Endothelial cell of umbilical vein (primary cell): ENCODE data around the gene CIROP. TPM values are rescaled to one million over a fixed set of nuclear protein-coding genes. Genes with fewer than 3 reads are reported as not detected.
A peak's percentile ranks its signal among the peaks of the same experiment; 100 is the strongest.

Experiments
- BruUV-seq: library from RNA; stranded (reverse); fragments of 400-500 nt; replicated peaks from 2 replicates; lab custom pipeline; 2021; lab: Mats Ljungman, UMichigan
- CTCF ChIA-PET: fragments of 300-600, 350-600 bp; sonication (Branson Sonifier 250); formaldehyde crosslinking; loops from one replicate; lab custom pipeline; 2021; ENCODE audit warnings: antibody characterized with exemption, inconsistent platforms; lab: Charles Lee
- POLR2A ChIA-PET: fragments of 300-600, 350-600 bp; sonication (Branson Sonifier 250); formaldehyde crosslinking; loops from one replicate; lab custom pipeline; 2021; ENCODE audit warnings: antibody characterized with exemption, inconsistent platforms; lab: Charles Lee
- DNase-seq: peaks from one replicate; pipeline ENCODE4 v3.0.0-alpha.2; 2011; ENCODE audit warnings: low read depth, low spot score
- FAIRE-seq: peaks from 2 replicates; lab custom pipeline; 2011; peaks lifted over from hg19 to GRCh38; lab: Jason Lieb, UNC
- H2AFZ ChIP-seq: 2 replicates; pipeline ENCODE4 v1.6.0; 2012; ENCODE audit warnings: low read depth, low read length, control low read depth, inconsistent platforms
- H3K27ac ChIP-seq: 2 replicates; pipeline ENCODE4 v1.5.1; 2011; ENCODE audit warnings: low read depth, mild to moderate bottlenecking, control low read depth, low read length, moderate library complexity; ENCODE audit not compliant: insufficient read depth
- H3K27me3 ChIP-seq, 2 experiments: 2 replicates each; pipeline versions ENCODE4 v1.6.0 to v1.6.1; 2011; ENCODE audit warnings: low read length in 2 of 2, mixed read lengths in 1 of 2; ENCODE audit not compliant: control insufficient read depth in 2 of 2, insufficient read depth in 2 of 2
- H3K36me3 ChIP-seq, 2 experiments: 2 replicates in 1 of 2; 3 replicates in 1 of 2; pipeline ENCODE4 v1.5.1; 2011; ENCODE audit warnings: low read length in 2 of 2, mild to moderate bottlenecking in 1 of 2, moderate library complexity in 1 of 2; ENCODE audit not compliant: control insufficient read depth in 2 of 2, insufficient read depth in 2 of 2; ENCODE audit errors: extremely low read depth in 1 of 2
- H3K4me1 ChIP-seq: 3 replicates; pipeline ENCODE4 v1.5.1; 2011; ENCODE audit warnings: mild to moderate bottlenecking, low read length; ENCODE audit not compliant: control insufficient read depth, insufficient read depth; ENCODE audit errors: extremely low read depth
- H3K4me2 ChIP-seq: 2 replicates; pipeline ENCODE4 v1.6.1; 2011; ENCODE audit warnings: low read length, control low read depth, mixed read lengths; ENCODE audit not compliant: insufficient read depth
- H3K4me3 ChIP-seq, 3 experiments: fragments of 200-600 bp in 1 of 3; sonication (generic), shearing (Covaris generic) in 1 of 3; replicated peaks in 1 of 3; 2 replicates each; pipeline ENCODE4 v1.5.1; 2011 to 2016; ENCODE audit warnings: control low read depth in 3 of 3, low read length in 3 of 3, mild to moderate bottlenecking in 2 of 3, inconsistent platforms in 1 of 3, low read depth in 1 of 3, moderate library complexity in 1 of 3; ENCODE audit not compliant: insufficient read depth in 1 of 3
- H3K79me2 ChIP-seq: 2 replicates; pipeline ENCODE4 v1.6.0; 2012; ENCODE audit warnings: low read length, inconsistent platforms; ENCODE audit not compliant: control insufficient read depth, insufficient read depth
- H3K9ac ChIP-seq: replicated peaks from 2 replicates; pipeline ENCODE3; 2011; ENCODE audit warnings: low read length, control low read depth; ENCODE audit not compliant: insufficient read depth; ENCODE audit errors: extremely low read depth
- H3K9me1 ChIP-seq: replicated peaks from 3 replicates; pipeline ENCODE4 v1.6.0; 2011; ENCODE audit warnings: mild to moderate bottlenecking, low read length; ENCODE audit not compliant: control insufficient read depth, insufficient read depth; ENCODE audit errors: extremely low read depth
- H3K9me3 ChIP-seq: replicated peaks from 2 replicates; pipeline ENCODE4 v1.5.1; 2012; ENCODE audit warnings: low read length, inconsistent platforms; ENCODE audit not compliant: control insufficient read depth, insufficient read depth
- H4K20me1 ChIP-seq: replicated peaks from 2 replicates; pipeline ENCODE3; 2011; ENCODE audit warnings: mild to moderate bottlenecking, low read length; ENCODE audit not compliant: control insufficient read depth, insufficient read depth; ENCODE audit errors: extremely low read depth
- EZH2 ChIP-seq: IDR thresholded peaks from 2 replicates; pipeline ENCODE4 v1.6.1; 2012; ENCODE audit warnings: borderline replicate concordance, low read depth, mild to moderate bottlenecking, moderate library complexity, low read length, inconsistent platforms; ENCODE audit not compliant: severe bottlenecking
- FOS ChIP-seq: IDR thresholded peaks from 2 replicates; pipeline ENCODE4 v1.6.1; 2011; ENCODE audit warnings: mild to moderate bottlenecking, low read length, moderate library complexity, borderline replicate concordance; ENCODE audit not compliant: insufficient read depth
- GATA2 ChIP-seq: IDR thresholded peaks from 2 replicates; pipeline ENCODE4 v1.7.0; 2011; ENCODE audit warnings: low read depth, mild to moderate bottlenecking, moderate library complexity, mixed read lengths, low read length; ENCODE audit not compliant: insufficient read length, insufficient read depth
- JUN ChIP-seq: IDR thresholded peaks from 2 replicates; pipeline ENCODE4 v1.6.1; 2011; ENCODE audit warnings: borderline replicate concordance, low read depth; ENCODE audit not compliant: insufficient read length, insufficient read depth
- MAX ChIP-seq: IDR thresholded peaks from 2 replicates; pipeline ENCODE4 v1.6.1; 2011; ENCODE audit not compliant: insufficient read depth, insufficient read length
- MYC ChIP-seq: IDR thresholded peaks from one replicate; pipeline ENCODE4 v1.6.1; 2011; ENCODE audit warnings: mild to moderate bottlenecking, low read depth, low read length
- POLR2A ChIP-seq: IDR thresholded peaks from 2 replicates; pipeline ENCODE4 v1.6.1; 2012; ENCODE audit warnings: low read depth, mild to moderate bottlenecking, control low read depth, low read length
- POLR2AphosphoS5 ChIP-seq: IDR thresholded peaks from 2 replicates; pipeline ENCODE4 v1.6.1; 2012; ENCODE audit warnings: low read depth, mild to moderate bottlenecking, control low read depth, low read length, moderate library complexity; ENCODE audit not compliant: insufficient read depth
- dilution Hi-C: fragments of 300-500 bp; cut with MboI; formaldehyde crosslinking; loops from one replicate; pipeline ENCODE4 v1.15.0; 2019; ENCODE audit warnings: low sequenced_read_pairs; ENCODE audit not compliant: extremely low pct_ligation_motif_present
- intact Hi-C: fragments of 100-400 bp; cut with micrococcal nuclease; formaldehyde crosslinking; loops from one replicate; pipeline ENCODE4 v1.10.0; 2022
- polyA plus RNA-seq, 4 experiments: library from polyadenylated mRNA; depleted of rRNA in 3 of 4; stranded (reverse) in 3 of 4; unstranded in 1 of 4; fragments of >200 nt; gene quantifications; 2 replicates each; pipeline versions ENCODE4 v1.2.1 to v1.2.3, GENCODE V29; 2011 to 2012; ENCODE audit warnings: missing spikeins in 1 of 4
- total RNA-seq: library from RNA; stranded (reverse); gene quantifications from 2 replicates; pipeline ENCODE4 v1.2.3, GENCODE V29; 2021

CIROP gene
- total and polyA plus RNA-seq, 2 donors (not counting 3 experiments of a cell fraction or from before 2014, with no cell fraction given), result not detected

- no peaks in the 10 kb centered on the region for H3K9me1 ChIP-seq
- H3K79me2 ChIP-seq, result peaks cover 2% of the 10 kb centered on the region
- intact Hi-C loops (loop anchor here (1.0 to 10.0 kb wide), 5 partner anchors 10 to 232 kb away; partner anchors contain the start of genes MRPL52 and PRMT5), dilution Hi-C loops (no loop called here)
- no peaks in the 10 kb centered on the region for H3K27me3 ChIP-seq
- H3K4me3 ChIP-seq, result peak within 1 kb of the TSS; percentile 45 to 62 (median 49)
- peak within 1 kb of the TSS; percentile 48 for H3K27ac ChIP-seq
- POLR2A ChIA-PET, result interaction anchor here (0.7 to 1.6 kb wide), 5 partner anchors 10 to 71 kb away, joined by 3 to 13 read pairs (median 6); no protein-coding TSS in a partner anchor
- TF ChIP-seq MAX, result no peak
- TF ChIP-seq JUN, result no peak
- no peak for TF ChIP-seq GATA2
- peak; percentile 65 for TF ChIP-seq POLR2A
- TF ChIP-seq EZH2, result no peak
- peak; percentile 70 for TF ChIP-seq POLR2AphosphoS5
- TF ChIP-seq MYC, result no peak
- no peak for TF ChIP-seq FOS
- peaks cover 22% of the 10 kb centered on the region for H3K4me1 ChIP-seq
- peaks cover 14 to 25% of the 10 kb centered on the region in 2 experiments for H3K36me3 ChIP-seq
- BruUV-seq, result no TSS peak
- H3K4me2 ChIP-seq, result peak within 1 kb of the TSS; percentile 40
- FAIRE-seq (peak; percentile 83), DNase-seq (peak; percentile 62)
- H3K9ac ChIP-seq, result peak within 1 kb of the TSS; percentile 53
- H4K20me1 ChIP-seq, result no peaks in the 10 kb centered on the region
- peak within 1 kb of the TSS; percentile 78 for H2AFZ ChIP-seq
- CTCF ChIA-PET, result interaction anchor here (0.6 to 13.4 kb wide), 35 partner anchors 11 to 501 kb away, joined by 3 to 1071 read pairs (median 6); partner anchors contain the start of genes ACIN1, AJUBA, C14orf119 and PSMB11
- H3K9me3 ChIP-seq, result no peaks in the 10 kb centered on the region
Measured at GRCh38 chr14:23056956-23057756, 47.6 kb downstream of the CIROP start, which contains the start of gene CDH24. Gene CDH24, minus strand, starts transcription at chr14:23057520. Its CDS starts 1,787 bp downstream, at chr14:23055733.
